GM19328 (cell line): Measurements from ENCODE around the gene PIK3R3.

Experiments used
- ATAC-seq: cut with Tn5 transposase; IDR thresholded peaks from one replicate; pipeline ENCODE4 v1.9.1; 2021; ENCODE audit warnings: mild to moderate bottlenecking, moderate library complexity; ENCODE audit not compliant: unreplicated experiment

Gene PIK3R3

GRCh38 chr1:45995298-45995697 lies 137.1 kb downstream of the PIK3R3 start:
- no peak for ATAC-seq

GRCh38 chr1:45994423-45994822 lies 138.0 kb downstream of the PIK3R3 start:
- ATAC-seq = no peak
